IMR-90 (cell line): ENCODE results near the gene SLC36A1. TPM values are rescaled to one million over a fixed set of nuclear protein-coding genes. Genes with fewer than 3 reads are reported as not detected.

ENCODE experiments used
- ATAC-seq: fragments of 200-7000 bp; cut with Tn5 transposase; 2 replicates; pipeline ENCODE4 v1.9.1; 2020; ENCODE audit warnings: low read depth, mild to moderate bottlenecking, moderate library complexity
- BruUV-seq: library from RNA; stranded (reverse); fragments of 400-500 nt; replicated peaks from 2 replicates; lab custom pipeline; 2021; lab: Mats Ljungman, UMichigan
- CTCF ChIA-PET: fragments of 300-600 bp; formaldehyde crosslinking; extraction: SDS; loops from one replicate; lab custom pipeline; 2021; ENCODE audit warnings: antibody characterized with exemption; lab: Yijun Ruan, JAX
- POLR2A ChIA-PET: fragments of 300-600 bp; sonication (Branson Sonifier 250); formaldehyde crosslinking; loops from one replicate; lab custom pipeline; 2022; ENCODE audit warnings: antibody characterized with exemption; ENCODE audit not compliant: unreplicated experiment; lab: Charles Lee
- DNase-seq: peaks from one replicate; pipeline ENCODE4 v3.0.0; 2013
- H2AFZ ChIP-seq: replicated peaks from 2 replicates; pipeline ENCODE3; 2013; ENCODE audit warnings: low read length, mild to moderate bottlenecking; ENCODE audit not compliant: poor library complexity
- H2AK5ac ChIP-seq: 2 replicates; pipeline ENCODE4 v1.6.1; 2013; ENCODE audit warnings: low read depth, low read length, inconsistent platforms
- H2AK9ac ChIP-seq: replicated peaks from 2 replicates; pipeline ENCODE3; 2013; ENCODE audit warnings: mild to moderate bottlenecking, low read depth, low read length, moderate library complexity; ENCODE audit not compliant: poor library complexity
- H2BK120ac ChIP-seq: 2 replicates; pipeline ENCODE4 v1.6.1; 2013; ENCODE audit warnings: low read depth, low read length, inconsistent platforms
- H2BK15ac ChIP-seq: 3 replicates; pipeline ENCODE4 v1.6.1; 2013; ENCODE audit warnings: low read depth, low read length, inconsistent platforms
- H2BK20ac ChIP-seq: 2 replicates; pipeline ENCODE4 v1.6.1; 2013; ENCODE audit warnings: low read depth, mild to moderate bottlenecking, inconsistent platforms, low read length, moderate library complexity
- H2BK5ac ChIP-seq: 2 replicates; pipeline ENCODE4 v1.6.1; 2013; ENCODE audit warnings: mild to moderate bottlenecking, low read depth, low read length, inconsistent platforms; ENCODE audit not compliant: poor library complexity, severe bottlenecking
- H3K14ac ChIP-seq: replicated peaks from 2 replicates; pipeline ENCODE4 v1.6.1; 2013; ENCODE audit warnings: low read depth, low read length, inconsistent platforms
- H3K18ac ChIP-seq: 2 replicates; pipeline ENCODE4 v1.6.1; 2013; ENCODE audit warnings: low read depth, low read length, control low read depth
- H3K23ac ChIP-seq: 2 replicates; pipeline ENCODE4 v1.6.1; 2013; ENCODE audit warnings: low read depth, low read length, inconsistent platforms
- H3K27ac ChIP-seq: 2 replicates; pipeline ENCODE4 v1.5.1; 2013; ENCODE audit warnings: mild to moderate bottlenecking, control low read depth, low read length; ENCODE audit not compliant: insufficient read depth
- H3K27me3 ChIP-seq: 2 replicates; pipeline ENCODE4 v1.6.1; 2013; ENCODE audit warnings: low read length; ENCODE audit not compliant: control insufficient read depth, insufficient read depth
- H3K36me3 ChIP-seq: 2 replicates; pipeline ENCODE4 v1.6.1; 2013; ENCODE audit warnings: low read length, mixed read lengths; ENCODE audit not compliant: control insufficient read depth, insufficient read depth
- H3K4ac ChIP-seq: 2 replicates; pipeline ENCODE4 v1.6.1; 2013; ENCODE audit warnings: low read depth, low read length, inconsistent platforms
- H3K4me1 ChIP-seq: 2 replicates; pipeline ENCODE4 v1.6.1; 2013; ENCODE audit warnings: low read length, mixed read lengths; ENCODE audit not compliant: control insufficient read depth, insufficient read depth
- H3K4me2 ChIP-seq: 2 replicates; pipeline ENCODE4 v1.6.1; 2013; ENCODE audit warnings: low read depth, mild to moderate bottlenecking, control low read depth, low read length, moderate library complexity
- H3K4me3 ChIP-seq: 2 replicates; pipeline ENCODE4 v1.5.1; 2013; ENCODE audit warnings: low read depth, mild to moderate bottlenecking, control low read depth, low read length, moderate library complexity; ENCODE audit not compliant: insufficient read depth
- H3K56ac ChIP-seq: 2 replicates; pipeline ENCODE4 v1.6.1; 2013; ENCODE audit warnings: low read length, inconsistent platforms; ENCODE audit not compliant: insufficient read depth; ENCODE audit errors: extremely low read depth
- H3K79me1 ChIP-seq, 2 experiments: 2 replicates each; pipeline ENCODE4 v1.6.1; 2013; ENCODE audit warnings: low read length in 2 of 2, inconsistent platforms in 1 of 2, low read depth in 1 of 2
- H3K9ac ChIP-seq: 2 replicates; pipeline ENCODE4 v1.6.1; 2013; ENCODE audit warnings: low read depth, low read length, control low read depth
- H3K9me1 ChIP-seq: 2 replicates; pipeline ENCODE4 v1.6.1; 2013; ENCODE audit warnings: low read length, inconsistent platforms; ENCODE audit not compliant: insufficient read depth
- H3K9me3 ChIP-seq: 2 replicates; pipeline ENCODE4 v1.6.1; 2013; ENCODE audit warnings: low read length; ENCODE audit not compliant: control insufficient read depth, insufficient read depth
- H4K20me1 ChIP-seq: 2 replicates; pipeline ENCODE4 v1.6.1; 2013; ENCODE audit warnings: low read length, inconsistent platforms; ENCODE audit not compliant: insufficient read depth
- H4K5ac ChIP-seq: 2 replicates; pipeline ENCODE4 v1.6.1; 2013; ENCODE audit warnings: mild to moderate bottlenecking, low read depth, low read length, control low read depth
- H4K8ac ChIP-seq, 2 experiments: 2 replicates each; pipeline ENCODE4 v1.6.1; 2013; ENCODE audit warnings: low read depth in 2 of 2, low read length in 2 of 2, control low read depth in 1 of 2, inconsistent platforms in 1 of 2
- H4K91ac ChIP-seq: 2 replicates; pipeline ENCODE4 v1.6.1; 2013; ENCODE audit warnings: low read depth, low read length, inconsistent platforms; ENCODE audit not compliant: insufficient read depth
- FOS ChIP-seq: fragments of 150-350 bp; IDR thresholded peaks from 2 replicates; pipeline ENCODE4 v1.6.1; 2016; ENCODE audit warnings: low read depth, low read length
- POLR2A ChIP-seq: IDR thresholded peaks from 2 replicates; pipeline ENCODE4 v1.6.1; 2012; ENCODE audit warnings: mild to moderate bottlenecking, low read depth, low read length
- SMC3 ChIP-seq: fragments of 150-350 bp; IDR thresholded peaks from 2 replicates; pipeline ENCODE4 v1.6.1; 2016; ENCODE audit warnings: low read depth, mild to moderate bottlenecking, antibody characterized with exemption, low read length, moderate library complexity
- WGBS, 2 experiments: methylation state at CpG; one replicate each; pipeline versions ENCODE4 v1.1.5 to v1.1.7; 2013; ENCODE audit warnings: missing lambda C conversion rate in 2 of 2; ENCODE audit not compliant: insufficient read length in 1 of 2; ENCODE audit errors: extremely low coverage in 2 of 2; 5-methylcytosine and 5-hydroxymethylcytosine counted together
- dilution Hi-C: fragments of 300-500 bp; cut with HindIII; formaldehyde crosslinking; loops from one replicate; pipeline ENCODE4 v1.14.3; 2018; ENCODE audit warnings: low sequenced_read_pairs; ENCODE audit not compliant: unreplicated experiment
- in situ Hi-C: fragments of 300-500 bp; cut with MboI; formaldehyde crosslinking; loops from 3 replicates; pipeline ENCODE4 v1.14.3; 2019; ENCODE audit warnings: low sequenced_read_pairs, inconsistent platforms, mixed read lengths
- intact Hi-C: fragments of 100-400 bp; cut with micrococcal nuclease; formaldehyde crosslinking; loops from 2 replicates; pipeline ENCODE4 v1.10.0; 2022
- polyA plus RNA-seq, 3 experiments: library from polyadenylated mRNA; depleted of rRNA; stranded (reverse); fragments of >200 nt; gene quantifications; 2 replicates each; pipeline ENCODE4 v1.2.3, GENCODE V29; 2012; ENCODE audit warnings: low replicate concordance in 1 of 3
- total RNA-seq: library from RNA; depleted of rRNA; stranded (reverse); fragments of >200 nt; gene quantifications from 2 replicates; pipeline ENCODE4 v1.2.3, GENCODE V29; 2012
- TF ChIP-seq, protein P1 (sequence below): fragments of 150-350 bp; IDR thresholded peaks from 2 replicates; pipeline ENCODE4 v1.6.1; 2017; ENCODE audit warnings: mild to moderate bottlenecking, antibody characterized with exemption, low read length, low read depth

The SLC36A1 gene
- total and polyA plus RNA-seq, 2 of the 4 experiments (the other 2 are of a cell fraction): 5.7 to 8.7 TPM

DNA sequence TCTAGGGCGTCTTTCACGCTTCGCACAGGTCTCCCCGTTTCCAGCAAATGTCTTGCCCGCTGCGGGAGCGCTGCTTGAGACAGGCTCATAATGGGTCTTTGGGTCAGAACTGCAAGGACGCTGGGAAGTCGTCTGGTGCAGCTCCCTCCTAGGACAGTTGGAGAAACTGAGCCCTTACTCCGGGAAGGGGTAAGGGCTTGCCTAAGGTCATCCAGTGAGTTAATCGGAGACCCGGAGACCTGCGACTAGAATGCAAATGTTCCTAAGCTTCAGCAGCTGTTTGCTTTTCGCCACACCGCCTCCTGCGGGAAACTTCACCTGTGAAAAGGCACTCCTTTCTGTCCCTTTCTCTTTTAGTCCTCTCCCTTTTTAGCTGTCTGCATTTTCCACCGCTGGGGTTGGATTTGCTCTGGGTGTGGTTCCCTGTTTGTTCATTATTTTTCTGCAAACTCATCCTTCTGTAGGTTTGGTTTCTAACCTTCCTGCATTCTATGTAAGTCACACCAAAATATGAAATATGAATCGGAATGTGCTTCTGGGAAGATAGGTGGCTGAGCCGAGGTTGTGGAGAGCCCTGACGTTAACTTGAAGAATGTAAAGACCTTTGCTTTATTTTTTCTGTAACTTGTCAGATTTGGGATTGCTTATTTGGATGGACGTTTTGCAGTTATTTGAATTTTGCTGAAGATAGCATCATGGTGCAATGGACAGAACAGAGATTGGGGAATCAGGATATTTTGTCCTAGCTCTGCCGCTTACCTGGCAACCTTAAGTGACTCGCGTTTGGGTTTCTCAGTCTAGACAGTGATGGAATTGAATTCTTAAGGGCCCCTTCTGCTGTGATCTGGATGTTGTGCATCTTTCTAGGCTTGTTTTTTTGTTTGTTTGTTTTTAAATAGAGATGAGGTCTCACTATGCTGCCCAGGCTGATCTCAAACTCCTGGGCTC lies 909 bp downstream of the SLC36A1 start:
- Histone ChIP-seq H3K56ac (peak overlapping the region; percentile 71; the same call in 1 of the 2 replicates), H4K8ac (peak overlapping the region; percentile 37 to 81; a peak in 3 of 4 replicates), H3K4ac (peak overlapping the region; percentile 89), H2BK5ac (peak overlapping the region; percentile 47), H2AK5ac (0 out of 2 replicates have a peak overlapping the region, but pooled peaks have one; percentile 71), H3K27me3 (no peaks in the 10 kb centered on the region; the same call in 1 of the 2 replicates), H3K9ac (peak overlapping the region; percentile 77), H2AK9ac (peak overlapping the region; percentile 78), H3K4me3 (peak overlapping the region; percentile 74), H3K9me3 (no peaks in the 10 kb centered on the region), H3K23ac (peak overlapping the region; percentile 83), H3K14ac (peak overlapping the region; percentile 81), H3K4me1 (peaks cover 12% of the 10 kb centered on the region), H3K79me1 (peaks cover 25 to 42% of the 10 kb centered on the region in 2 experiments; a peak in 3 of 4 replicates), H2BK15ac (0 out of 3 replicates have a peak overlapping the region, but pooled peaks have one; percentile 10), H4K20me1 (peaks cover 6% of the 10 kb centered on the region), H4K91ac (peak overlapping the region; percentile 70), H3K9me1 (peaks cover 7% of the 10 kb centered on the region; the same call in 1 of the 2 replicates), H3K27ac (peak overlapping the region; percentile 50), H4K5ac (0 out of 2 replicates have a peak overlapping the region, but pooled peaks have one; percentile 11), H3K18ac (no peak overlapping the region; the same call in none of the 2 replicates), H2BK120ac (peak overlapping the region; percentile 48), H2BK20ac (peak overlapping the region; percentile 8; the same call in 1 of the 2 replicates), H3K36me3 (no peaks in the 10 kb centered on the region), H3K4me2 (peak overlapping the region; percentile 86), H2AFZ (peak overlapping the region; percentile 94)
- 20% methylated on average over 4 of the region's 24 CpGs; no CpG with 5 or more reads in 1 of the 2 experiments for WGBS, 2 experiments
- no peak for DNase-seq
- BruUV-seq: TSS peak; percentile 30
- CTCF ChIA-PET: interaction anchor here (0.8 to 3.7 kb wide), 13 partner anchors 9 to 204 kb away, joined by 3 to 26 read pairs (median 5); no protein-coding TSS in a partner anchor
- POLR2A ChIA-PET: interaction anchor here (1.2 kb wide), 1 partner anchor 11 kb away, joined by 3 read pairs; no protein-coding TSS in a partner anchor
- intact Hi-C loops: no loop called here
- dilution Hi-C loops: no loop called here
- no peak for TF ChIP-seq FOS
- no peak for TF ChIP-seq SMC3
- no peak for TF ChIP-seq POLR2A
- TF ChIP-seq, protein P1, sequence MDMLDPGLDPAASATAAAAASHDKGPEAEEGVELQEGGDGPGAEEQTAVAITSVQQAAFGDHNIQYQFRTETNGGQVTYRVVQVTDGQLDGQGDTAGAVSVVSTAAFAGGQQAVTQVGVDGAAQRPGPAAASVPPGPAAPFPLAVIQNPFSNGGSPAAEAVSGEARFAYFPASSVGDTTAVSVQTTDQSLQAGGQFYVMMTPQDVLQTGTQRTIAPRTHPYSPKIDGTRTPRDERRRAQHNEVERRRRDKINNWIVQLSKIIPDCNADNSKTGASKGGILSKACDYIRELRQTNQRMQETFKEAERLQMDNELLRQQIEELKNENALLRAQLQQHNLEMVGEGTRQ: no peak
- peak; percentile 16 for ATAC-seq
- in situ Hi-C loops: loop anchor here (5.0 kb wide), 3 partner anchors 54 to 299 kb away; no protein-coding TSS in a partner anchor
